CD4-positive, alpha-beta T cell treated with Interleukin-21 for 1 hour (primary cell): Measurements from ENCODE around the gene FOXF2.
A peak's percentile ranks its signal among the peaks of the same experiment; 100 is the strongest.

Source experiments
- DNase-seq: peaks from one replicate; pipeline ENCODE4 v3.0.0-alpha.2; 2020

The FOXF2 gene

GRCh38 chr6:1392813-1393640 is 3.7 kb downstream of the FOXF2 start:
- DNase-seq, result no peak

GRCh38 chr6:1393641-1394283 is 4.4 kb downstream of the FOXF2 start:
- no peak for DNase-seq

GRCh38 chr6:1394514-1395463 is 5.4 kb downstream of the FOXF2 start:
- no peak for DNase-seq

- DNase-seq, result no peak
These were observed 6.1 kb downstream of the FOXF2 start for GRCh38 chr6:1395506-1395905.

GRCh38 chr6:1395941-1396908 is 6.8 kb downstream of the FOXF2 start:
- no peak for DNase-seq

GRCh38 chr6:1396952-1397868 is 7.8 kb downstream of the FOXF2 start:
- DNase-seq, result peak; percentile 58

- no peak for DNase-seq
These were observed 9.9 kb downstream of the FOXF2 start for GRCh38 chr6:1399085-1399780.

- no peak for DNase-seq
These were observed 10.9 kb downstream of the FOXF2 start for GRCh38 chr6:1400126-1400850.

GRCh38 chr6:1402369-1402768 is 13.0 kb downstream of the FOXF2 start:
- no peak for DNase-seq

- no peak for DNase-seq
These were observed 13.5 kb downstream of the FOXF2 start for GRCh38 chr6:1402868-1403267.

- DNase-seq, result no peak
These were observed 14.7 kb downstream of the FOXF2 start for GRCh38 chr6:1403851-1404712.

GRCh38 chr6:1404713-1405098 is 15.3 kb downstream of the FOXF2 start:
- no peak for DNase-seq

GRCh38 chr6:1405221-1405620 is 15.8 kb downstream of the FOXF2 start:
- no peak for DNase-seq

- DNase-seq, result no peak
These were observed 17.1 kb downstream of the FOXF2 start for GRCh38 chr6:1406306-1407072.

GRCh38 chr6:1407499-1407990 is 18.2 kb downstream of the FOXF2 start:
- no peak for DNase-seq

GRCh38 chr6:1409774-1410465 is 20.5 kb downstream of the FOXF2 start:
- no peak for DNase-seq

- DNase-seq, result no peak
These were observed 23.5 kb downstream of the FOXF2 start for GRCh38 chr6:1412901-1413300.
